Sigmoid colon (tissue), 7 donors: ENCODE measurements around the gene SDK1. TPM values are rescaled to one million over a fixed set of nuclear protein-coding genes. Genes with fewer than 3 reads are reported as not detected.
A peak's percentile ranks its signal among the peaks of the same experiment; 100 is the strongest.

Experiments
- DNase-seq: peaks from one replicate; pipeline ENCODE4 v3.0.0-alpha.2; 2019
- H3K27ac ChIP-seq, 4 donors: fragments of 200-600 bp; sonication (generic); one replicate each; pipeline ENCODE4 v1.5.1; 2016 to 2019; ENCODE audit warnings: mild to moderate bottlenecking in 1 of 4
- H3K27me3 ChIP-seq, 3 donors: fragments of 200-600 bp; sonication (generic); one replicate each; pipeline ENCODE4 v1.5.1; 2019; ENCODE audit warnings: mild to moderate bottlenecking in 1 of 3
- H3K36me3 ChIP-seq, 4 donors: fragments of 200-600 bp; sonication (generic); one replicate each; pipeline ENCODE4 v1.5.1; 2016 to 2019
- H3K4me1 ChIP-seq, 4 donors: fragments of 200-600 bp; sonication (generic); one replicate each; pipeline ENCODE4 v1.5.1; 2017 to 2019
- H3K4me3 ChIP-seq, 4 donors: fragments of 200-600 bp; sonication (generic); one replicate each; pipeline ENCODE4 v1.5.1; 2017 to 2019; ENCODE audit warnings: mild to moderate bottlenecking in 2 of 4, moderate library complexity in 1 of 4
- H3K9me3 ChIP-seq, 4 donors: fragments of 200-600 bp in 3 of 4; sonication (generic) in 3 of 4; one replicate each; pipeline versions ENCODE4 v1.5.1 to v1.6.1; 2013 to 2019
- CTCF ChIP-seq, 4 experiments: fragments of 450-650 bp in 3 of 4; fragments of 200-600 bp in 1 of 4; IDR thresholded peaks; one replicate each; pipeline ENCODE4 v1.5.1; 2016 to 2019; ENCODE audit warnings: antibody characterized with exemption in 4 of 4, mild to moderate bottlenecking in 3 of 4, moderate library complexity in 2 of 4
- EP300 ChIP-seq, 4 donors: sonication (generic); formaldehyde crosslinking; IDR thresholded peaks; one replicate each; pipeline ENCODE4 v1.6.1; 2017; ENCODE audit warnings: antibody characterized with exemption in 4 of 4
- POLR2A ChIP-seq, 2 donors: fragments of 450-650 bp; IDR thresholded peaks; one replicate each; pipeline ENCODE4 v1.6.1; 2016; ENCODE audit warnings: antibody characterized with exemption in 2 of 2, mild to moderate bottlenecking in 2 of 2, moderate library complexity in 2 of 2
- POLR2AphosphoS5 ChIP-seq, 4 donors: sonication (generic); formaldehyde crosslinking; IDR thresholded peaks; one replicate each; pipeline ENCODE4 v1.6.1; 2017; ENCODE audit warnings: antibody characterized with exemption in 4 of 4
- WGBS, 2 donors: extraction: QIAGEN DNeasy Blood & Tissue Kit; methylation state at CpG; one replicate each; pipeline ENCODE4 v1.1.7; 2013; 5-methylcytosine and 5-hydroxymethylcytosine counted together
- intact Hi-C: fragments of 100-400 bp; cut with DNase I; formaldehyde crosslinking; loops from one replicate; pipeline ENCODE4 v1.15.1; 2023
- polyA plus RNA-seq, 3 donors: library from polyadenylated mRNA; stranded (reverse); fragments of 200-250 nt; gene quantifications; one replicate each; pipeline ENCODE4 v1.2.3, GENCODE V29; 2013
- total RNA-seq, 4 donors: library from RNA; depleted of rRNA; stranded (reverse); fragments of >200 nt; gene quantifications; one replicate each; pipeline ENCODE4 v1.1.0, GENCODE V29; 2016
- donor health status: healthy with polysubstance abuse.
- donor health status: Bipolar disorder and iron deficiency.
- donor health status: healthy.

The SDK1 gene
- total and polyA plus RNA-seq, 7 donors = under 0.01 to 23.0 (median 10.0) TPM; not detected in 1

- DNase-seq = no peak
- 89 to 90% methylated on average over 27 of the region's 27 CpGs for WGBS, 2 donors
Measured at GRCh38 chr7:4143511-4144171, 842.6 kb downstream of the SDK1 start.

GRCh38 chr7:4144172-4144701 lies 843.2 kb downstream of the SDK1 start:
- intact Hi-C loops = loop anchor here (2.0 to 5.0 kb wide), 2 partner anchors 45 to 113 kb away; no protein-coding TSS in a partner anchor
- H3K9me3 ChIP-seq = no peaks in the 10 kb centered on the region
- H3K27ac ChIP-seq = peak overlapping the region in 3 of 4 donors; percentile 13 to 65 (median 28)
- H3K27me3 ChIP-seq = no peaks in the 10 kb centered on the region
- WGBS, 2 donors = 46 to 55% methylated on average over 20 of the region's 20 CpGs
- peak overlapping the region in 3 of 4 donors; percentile 32 to 41 (median 32) for H3K4me3 ChIP-seq
- no peak for DNase-seq
- TF ChIP-seq EP300 (IDR thresholded peaks at IDR 0.05) (no peak), POLR2A (IDR thresholded peaks at IDR 0.05) (no peak), CTCF (IDR thresholded peaks at IDR 0.05) (no peak), POLR2AphosphoS5 (IDR thresholded peaks at IDR 0.05) (no peak)
- peaks cover 0 to 30% (median 24%) of the 10 kb centered on the region in 4 donors for H3K4me1 ChIP-seq
- H3K36me3 ChIP-seq = peaks cover 0 to 3% (median 0%) of the 10 kb centered on the region in 4 donors

More at GRCh38 chr7:4143511-4144171, 842.6 kb downstream of the SDK1 start:
- Histone ChIP-seq H3K9me3 (no peaks in the 10 kb centered on the region), H3K4me3 (no peak overlapping the region), H3K27ac (no peak overlapping the region), H3K4me1 (peaks cover 0 to 30% (median 24%) of the 10 kb centered on the region in 4 donors), H3K27me3 (no peaks in the 10 kb centered on the region), H3K36me3 (no peaks in the 10 kb centered on the region)
- intact Hi-C loops = loop anchor here (2.0 to 5.0 kb wide), 2 partner anchors 45 to 114 kb away; no protein-coding TSS in a partner anchor
- TF ChIP-seq EP300 (IDR thresholded peaks at IDR 0.05) (no peak), POLR2A (IDR thresholded peaks at IDR 0.05) (no peak), POLR2AphosphoS5 (IDR thresholded peaks at IDR 0.05) (no peak), CTCF (IDR thresholded peaks at IDR 0.05) (no peak)

- Histone ChIP-seq H3K9me3 (no peaks in the 10 kb centered on the region), H3K36me3 (peaks cover 0 to 3% (median 0%) of the 10 kb centered on the region in 4 donors), H3K4me1 (peaks cover 0 to 29% (median 24%) of the 10 kb centered on the region in 4 donors), H3K27me3 (no peaks in the 10 kb centered on the region), H3K4me3 (peak overlapping the region in 3 of 4 donors; percentile 32 to 41 (median 32)), H3K27ac (peak overlapping the region in 3 of 4 donors; percentile 13 to 65 (median 28))
- intact Hi-C loops = loop anchor here (2.0 to 5.0 kb wide), 2 partner anchors 44 to 112 kb away; no protein-coding TSS in a partner anchor
- TF ChIP-seq POLR2AphosphoS5 (IDR thresholded peaks at IDR 0.05) (peak in 3 of 4 donors; percentile 37 to 53 (median 47)), EP300 (IDR thresholded peaks at IDR 0.05) (peak in 1 of 4 donors; percentile 12), POLR2A (IDR thresholded peaks at IDR 0.05) (no peak), CTCF (IDR thresholded peaks at IDR 0.05) (no peak)
- peak; percentile 88 for DNase-seq
- WGBS, 2 donors = 18 to 39% methylated on average over 25 of the region's 25 CpGs
Measured at GRCh38 chr7:4144811-4145510, 843.9 kb downstream of the SDK1 start.

GRCh38 chr7:4145576-4145975 lies 844.5 kb downstream of the SDK1 start:
- no peak for DNase-seq
- no peak overlapping the region for H3K4me3 ChIP-seq
- H3K9me3 ChIP-seq = no peaks in the 10 kb centered on the region
- 91 to 92% methylated on average over 14 of the region's 14 CpGs for WGBS, 2 donors
- peak overlapping the region in 2 of 4 donors; percentile 28 to 65 for H3K27ac ChIP-seq
- peaks cover 0 to 3% (median 0%) of the 10 kb centered on the region in 4 donors for H3K36me3 ChIP-seq
- intact Hi-C loops = loop anchor here (2.0 kb wide), 1 partner anchor 43 kb away; no protein-coding TSS in a partner anchor
- H3K4me1 ChIP-seq = peaks cover 0 to 23% (median 21%) of the 10 kb centered on the region in 4 donors
- H3K27me3 ChIP-seq = no peaks in the 10 kb centered on the region
- TF ChIP-seq EP300 (IDR thresholded peaks at IDR 0.05) (no peak), CTCF (IDR thresholded peaks at IDR 0.05) (no peak), POLR2AphosphoS5 (IDR thresholded peaks at IDR 0.05) (no peak), POLR2A (IDR thresholded peaks at IDR 0.05) (no peak)
